Activated T-cell treated with anti-CD3 and anti-CD28 coated beads, Interleukin-2, amount 50 U/mL, for 1 hour (primary cell): Measurements from ENCODE around the gene ZNF624.
A peak's percentile ranks its signal among the peaks of the same experiment; 100 is the strongest.
"Not testable (repeated sequence)": the region's sequence is repeated elsewhere in the genome, so short reads cannot be mapped to it uniquely, and the experiment has no call there.

Experiments
- DNase-seq: peaks from one replicate; pipeline ENCODE4 v3.0.0-alpha.2; 2020

ZNF624 gene

DNA sequence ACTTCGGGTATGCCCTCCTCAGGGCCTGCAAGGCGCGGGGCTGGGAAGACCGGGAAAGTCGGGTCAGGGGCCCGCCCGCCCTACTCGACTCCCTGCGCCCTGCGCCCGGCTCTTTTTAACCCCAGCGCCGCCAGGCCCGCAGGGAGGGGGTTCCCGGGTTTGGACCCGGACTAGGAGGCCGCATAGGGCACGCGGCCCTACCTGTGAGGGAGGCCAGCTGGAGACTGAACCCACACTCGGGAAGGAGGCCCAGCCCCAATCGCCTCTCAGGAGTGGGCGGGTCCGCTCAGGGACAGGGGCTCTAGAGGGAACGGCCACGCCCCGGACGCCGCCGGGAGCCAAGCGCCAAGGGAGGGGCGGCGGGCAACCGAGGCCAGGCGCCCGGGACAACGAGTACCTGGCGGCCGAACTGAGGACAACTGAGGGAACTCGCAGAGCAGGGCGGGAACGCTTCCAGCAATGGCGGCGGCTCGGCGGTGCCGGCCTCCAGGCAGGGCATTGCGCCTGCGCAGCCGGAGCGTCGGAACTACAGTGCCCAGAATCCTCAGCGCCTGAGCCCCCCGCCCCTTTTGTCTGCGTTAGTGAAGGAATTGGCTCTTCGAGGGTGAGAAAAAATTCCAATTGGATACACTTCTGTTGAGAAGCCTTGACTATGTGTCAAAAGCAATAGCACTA is at the start of gene ZNF624:
Gene ZNF624 (minus strand): TSS at position 484 of the 675 bp plus-strand sequence.
- DNase-seq, result peak; percentile 88

DNA sequence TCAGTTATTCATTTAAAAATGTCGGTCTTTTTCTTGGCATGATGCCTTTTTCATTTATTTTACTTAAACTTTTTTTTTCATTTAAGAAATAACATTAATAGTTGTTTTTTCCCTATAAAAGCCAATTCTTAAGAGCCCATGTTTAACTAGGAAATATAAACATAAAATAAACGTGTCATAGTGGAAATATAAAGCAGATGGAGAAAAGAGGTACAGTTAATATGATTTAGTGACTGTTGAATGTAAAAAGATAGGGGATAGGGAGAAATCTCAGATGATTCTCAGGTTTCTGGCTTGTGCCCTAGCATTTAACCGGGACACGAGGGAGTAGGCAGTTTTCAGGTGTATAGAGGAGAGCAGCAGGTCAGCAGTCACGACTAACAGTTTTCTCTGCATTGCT is 44.0 kb upstream of the ZNF624 start:
- not testable (repeated sequence) for DNase-seq

DNA sequence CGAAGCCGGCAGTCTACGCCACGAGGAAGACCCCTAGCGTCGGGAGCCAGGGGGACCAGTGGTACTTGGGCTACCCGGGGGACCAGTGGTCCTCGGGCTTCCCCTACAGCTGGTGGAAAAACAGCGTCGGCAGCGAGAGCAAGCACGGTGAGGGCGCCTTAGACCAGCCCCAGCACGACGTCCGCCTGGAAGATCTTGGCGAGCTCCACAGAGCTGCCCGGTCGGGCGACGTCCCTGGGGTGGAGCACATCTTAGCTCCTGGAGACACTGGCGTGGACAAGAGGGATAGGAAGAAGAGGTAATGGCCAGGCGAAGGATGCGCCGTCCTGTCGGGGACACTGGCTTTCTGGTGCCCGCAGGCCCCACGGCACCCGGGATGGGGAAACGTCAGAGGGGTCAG is 36.8 kb upstream of the ZNF624 start:
- not testable (repeated sequence) for DNase-seq

DNA sequence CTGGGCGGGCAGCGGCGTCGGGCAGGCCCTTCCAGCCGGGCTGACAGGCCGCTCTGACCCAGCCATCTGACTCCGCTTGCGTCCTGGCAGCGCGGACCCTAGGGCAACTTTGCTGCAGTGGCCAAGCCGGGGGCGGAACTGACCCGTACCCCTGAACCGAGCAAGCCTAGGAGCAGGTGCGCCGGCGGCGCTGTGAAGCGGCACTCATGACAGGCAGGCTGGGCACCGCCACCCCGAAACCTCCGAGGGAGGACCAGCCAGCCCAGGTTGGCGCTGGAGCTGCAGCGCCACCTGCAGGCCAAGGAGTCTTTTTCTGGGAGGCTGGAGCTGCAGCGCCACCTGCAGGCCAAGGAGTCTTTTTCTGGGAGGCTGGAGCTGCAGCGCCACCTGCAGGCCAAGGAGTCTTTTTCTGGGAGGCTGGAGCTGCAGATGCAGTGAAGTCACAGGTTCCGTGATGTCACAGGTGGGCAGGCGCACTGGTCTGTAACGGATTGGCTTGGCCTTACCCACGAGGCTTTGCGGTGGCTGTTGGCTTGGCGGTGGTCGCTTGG is 36.2 kb upstream of the ZNF624 start, which contains the start of gene CCDC144A:
Gene CCDC144A (plus strand): TSS at position 511 of the 551 bp plus-strand sequence. CDS start 160 bp downstream, outside the sequence.
- peak; percentile 49 for DNase-seq

DNA sequence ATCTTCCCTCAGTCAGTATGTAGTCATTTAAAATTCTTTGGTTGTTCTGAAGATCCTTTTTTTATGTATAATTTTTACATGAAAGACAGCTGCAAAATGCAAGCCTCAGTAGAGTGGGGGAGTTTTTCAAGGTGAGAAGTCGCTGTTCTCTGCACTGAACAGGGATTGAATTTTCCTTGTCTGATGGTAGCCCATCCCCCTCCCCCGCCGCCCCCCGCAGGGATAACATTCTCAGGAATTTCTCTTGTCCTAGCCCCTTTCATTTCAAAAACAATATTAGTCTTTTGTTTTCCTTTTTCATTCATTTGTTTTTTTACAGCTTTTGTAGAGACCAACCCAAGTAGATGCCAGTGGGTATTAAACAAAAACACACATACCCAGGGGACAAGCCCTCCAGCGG is 33.5 kb upstream of the ZNF624 start:
- not testable (repeated sequence) for DNase-seq

DNA sequence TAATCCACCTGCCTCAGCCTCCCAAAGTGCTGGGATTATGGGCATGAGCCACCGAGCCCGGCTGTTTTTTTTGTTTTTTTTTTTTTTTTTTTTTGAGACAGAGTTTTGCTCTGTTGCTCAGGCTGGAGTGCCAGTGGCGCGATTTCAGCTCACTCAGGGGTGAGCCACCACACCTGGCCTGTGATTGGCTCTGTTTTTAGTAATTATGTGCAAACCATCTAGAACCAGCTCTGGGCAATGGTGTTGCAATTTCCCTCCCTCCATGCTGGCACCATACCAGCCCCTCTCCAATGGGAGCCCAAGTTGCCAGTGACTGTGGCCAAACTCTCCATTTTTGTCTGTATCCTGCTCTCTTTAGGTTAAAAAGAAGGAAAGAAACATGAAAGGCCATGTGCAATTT is 32.4 kb upstream of the ZNF624 start:
- not testable (repeated sequence) for DNase-seq

DNA sequence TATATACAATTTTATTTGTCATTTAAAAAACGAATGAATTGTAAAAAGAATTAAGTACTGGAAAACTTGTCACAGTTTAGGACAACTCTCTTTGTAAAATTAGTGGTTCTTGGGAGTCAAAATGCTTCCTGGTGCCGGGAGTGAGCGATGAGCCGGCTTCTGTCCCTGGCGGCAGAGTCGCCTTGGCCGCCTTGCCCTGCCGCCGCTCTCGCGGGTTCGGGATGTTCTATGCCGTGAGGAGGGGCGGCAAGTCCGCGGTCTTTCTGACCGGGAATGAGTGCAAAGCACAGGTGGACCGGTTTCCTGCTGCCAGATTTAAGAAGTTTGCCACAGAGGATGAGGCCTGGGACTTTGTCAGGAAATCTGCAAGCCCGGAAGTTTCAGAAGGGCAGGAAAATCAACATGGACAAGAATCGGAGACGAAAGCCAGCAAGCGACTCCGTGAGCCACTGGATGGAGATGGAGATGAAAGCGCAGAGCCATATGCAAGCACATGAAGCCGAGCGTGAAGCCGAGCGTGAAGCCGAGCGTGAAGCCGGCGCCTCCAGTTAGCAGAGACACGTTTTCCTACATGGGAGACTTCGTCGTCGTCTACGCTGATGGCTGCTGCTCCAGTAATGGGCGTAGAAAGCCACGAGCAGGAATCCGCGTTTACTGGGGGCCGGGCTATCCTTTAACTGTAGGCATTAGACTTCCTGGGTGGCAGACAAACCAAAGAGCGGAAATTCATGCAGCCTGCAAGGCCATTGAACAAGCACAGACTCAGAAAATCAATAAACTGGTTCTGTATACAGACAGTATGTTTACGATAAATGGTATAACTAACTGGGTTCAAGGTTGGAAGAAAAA is 29.9 kb upstream of the ZNF624 start:
- not testable (repeated sequence) for DNase-seq

DNA sequence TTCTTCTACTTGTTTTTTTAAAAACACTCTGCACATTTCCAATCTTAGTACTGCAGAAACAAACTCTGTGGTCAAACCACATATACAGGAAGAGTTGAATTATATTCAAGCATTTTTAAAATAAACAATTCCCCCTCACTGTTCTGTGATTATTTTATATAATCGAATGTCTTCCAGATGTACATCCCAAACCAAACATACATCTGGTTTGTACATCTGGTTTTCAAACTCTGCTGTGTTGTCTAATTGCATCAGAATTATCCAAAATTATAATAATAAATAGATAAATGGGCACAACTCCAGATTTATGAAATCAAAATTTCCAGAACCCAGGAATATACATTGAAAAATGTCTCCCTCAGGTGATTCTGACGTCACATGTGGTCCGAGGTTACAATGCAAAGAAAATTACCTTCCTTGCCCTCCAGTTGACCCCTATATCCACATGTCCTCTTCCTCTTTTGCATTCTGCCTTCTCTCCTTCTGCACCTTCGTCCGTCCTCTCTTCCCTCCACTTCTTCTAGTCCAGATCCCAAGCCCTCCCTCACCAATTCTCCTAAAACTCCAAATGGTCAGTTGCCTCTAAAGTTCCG is 23.1 kb upstream of the ZNF624 start:
- no peak for DNase-seq

DNA sequence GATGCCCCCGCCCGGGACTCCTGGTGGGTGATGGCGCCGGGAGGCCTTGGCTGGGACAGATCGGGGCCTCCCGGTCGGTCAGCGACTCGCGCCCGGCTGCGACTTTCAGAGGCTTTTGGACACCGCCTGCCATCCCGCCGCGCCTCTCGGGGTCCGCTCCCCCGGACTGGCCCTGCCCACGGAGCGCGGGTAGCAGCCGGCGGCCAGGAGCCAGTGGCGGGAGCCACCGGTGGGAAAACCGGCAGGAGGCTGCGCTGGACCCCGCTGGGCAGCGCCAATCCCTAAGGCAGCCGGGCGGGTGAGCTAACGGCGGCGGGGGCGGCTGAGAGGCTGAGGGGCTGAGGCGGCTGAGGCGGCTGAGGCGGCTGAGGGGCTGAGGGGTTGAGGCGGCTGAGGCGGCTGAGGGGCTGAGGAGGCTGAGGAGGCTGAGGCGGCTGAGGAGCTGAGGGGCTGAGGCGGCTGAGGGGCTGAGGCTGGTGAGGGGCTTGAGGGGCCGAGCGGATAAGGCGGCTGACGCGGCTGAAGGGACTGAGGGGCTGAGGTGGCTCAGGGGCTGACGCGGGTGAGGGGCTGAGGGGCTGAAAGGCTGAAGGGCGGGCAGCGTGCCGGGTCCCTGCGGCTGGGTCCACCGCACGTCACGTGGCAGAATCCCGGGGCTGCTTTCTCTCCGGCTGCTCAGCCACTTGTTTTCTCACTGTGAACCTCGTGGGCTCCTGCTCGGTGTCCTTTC is 13.4 kb upstream of the ZNF624 start:
- not testable (repeated sequence) for DNase-seq

DNA sequence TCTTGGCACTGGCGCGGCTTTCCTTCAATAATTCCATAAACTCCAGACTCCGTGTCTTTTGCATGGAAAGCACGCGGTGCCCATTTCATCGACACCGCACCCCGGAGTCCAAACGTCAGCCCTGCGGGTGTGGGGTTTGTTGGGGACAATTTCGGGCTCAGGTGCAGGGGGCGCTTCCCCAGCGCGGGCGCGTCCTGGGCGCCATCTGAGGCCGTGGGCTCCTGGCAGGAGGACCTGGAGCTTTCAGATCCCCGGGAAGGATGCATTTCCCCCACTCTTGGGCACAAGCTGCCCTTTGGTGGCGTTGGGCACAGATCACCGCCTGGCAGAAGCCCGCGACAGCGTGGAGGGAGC is 12.9 kb upstream of the ZNF624 start:
- DNase-seq, result not testable (repeated sequence)

DNA sequence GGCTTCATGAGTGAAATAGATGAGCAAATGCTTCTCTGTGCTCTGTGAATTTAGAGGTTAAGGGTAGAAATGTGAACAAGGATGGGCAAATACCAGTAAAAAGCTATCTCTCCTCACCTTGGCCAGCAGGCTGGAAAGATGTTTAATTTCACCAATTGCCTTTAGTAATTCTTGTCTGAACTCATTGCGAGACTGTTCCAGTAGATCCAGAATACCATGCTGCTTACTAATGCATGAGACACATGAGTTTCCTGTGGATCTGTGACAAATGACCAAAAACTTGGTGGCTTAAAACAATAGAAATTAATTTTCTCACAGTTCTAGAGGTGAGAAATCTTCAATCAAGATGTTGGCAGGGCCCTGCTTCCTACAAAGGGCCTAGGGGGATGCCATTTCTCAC is 9.3 kb upstream of the ZNF624 start:
- DNase-seq, result no peak

DNA sequence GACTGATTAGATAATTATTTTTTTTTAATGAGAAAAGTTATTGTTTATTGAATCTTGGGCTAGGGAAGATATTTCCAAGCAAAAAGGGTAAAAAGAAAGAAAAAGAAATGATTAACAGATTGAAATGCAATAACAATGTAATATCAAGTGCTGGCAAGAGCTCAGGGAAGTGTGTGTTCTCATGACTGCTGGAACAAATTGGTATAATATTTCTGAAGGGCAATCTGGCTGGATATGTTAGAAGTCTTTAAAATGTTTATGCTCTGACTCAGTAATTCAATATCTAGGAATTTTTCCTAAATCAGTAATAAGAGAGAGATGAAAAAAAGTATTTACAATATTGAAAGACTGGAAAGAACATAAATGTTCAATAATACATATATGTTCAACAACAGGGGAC is 7.6 kb upstream of the ZNF624 start:
- no peak for DNase-seq

DNA sequence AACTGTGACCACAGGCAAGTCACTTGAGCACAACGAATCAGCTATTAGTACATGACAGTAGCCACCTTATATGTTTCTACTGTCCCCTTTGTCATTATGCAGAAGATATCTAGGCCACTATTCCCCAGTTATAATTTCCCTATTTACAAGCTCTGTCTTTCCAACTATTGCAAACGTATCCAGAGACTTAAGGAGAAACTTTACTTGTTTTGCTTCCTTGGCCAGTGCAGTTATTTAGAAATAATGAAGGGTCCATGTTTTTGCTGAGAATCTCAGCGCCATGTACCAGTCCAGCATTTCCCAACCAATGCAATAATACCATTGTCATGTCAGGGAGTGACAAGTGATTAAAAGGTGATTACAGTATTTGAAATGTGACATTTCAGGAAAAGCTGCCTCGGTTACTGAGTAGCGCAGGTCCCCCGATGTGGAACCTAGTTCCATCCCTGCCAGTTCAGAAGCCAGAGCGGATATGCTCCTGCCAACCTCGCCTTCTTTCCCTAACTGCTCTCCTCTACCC is 743 bp downstream of the ZNF624 start:
- DNase-seq, result no peak

DNA sequence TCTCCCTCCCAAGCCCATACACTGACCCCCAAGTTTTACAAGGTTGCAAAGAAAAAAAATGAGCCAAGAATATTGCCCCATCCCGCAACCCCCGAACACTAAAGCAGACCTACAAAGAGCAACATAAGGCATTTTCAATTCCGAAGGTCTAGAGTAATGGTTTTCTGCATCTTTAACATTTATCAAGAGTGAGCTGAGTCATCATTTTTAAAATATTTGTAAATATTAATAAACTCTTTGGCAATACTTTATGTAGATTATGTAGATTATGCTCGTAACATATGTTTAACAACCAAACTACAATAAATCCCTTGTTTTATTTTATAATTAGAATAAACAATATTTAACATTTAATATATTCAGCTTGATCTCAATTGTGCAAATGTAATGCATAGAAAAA is 1.4 kb downstream of the ZNF624 start:
- no peak for DNase-seq

DNA sequence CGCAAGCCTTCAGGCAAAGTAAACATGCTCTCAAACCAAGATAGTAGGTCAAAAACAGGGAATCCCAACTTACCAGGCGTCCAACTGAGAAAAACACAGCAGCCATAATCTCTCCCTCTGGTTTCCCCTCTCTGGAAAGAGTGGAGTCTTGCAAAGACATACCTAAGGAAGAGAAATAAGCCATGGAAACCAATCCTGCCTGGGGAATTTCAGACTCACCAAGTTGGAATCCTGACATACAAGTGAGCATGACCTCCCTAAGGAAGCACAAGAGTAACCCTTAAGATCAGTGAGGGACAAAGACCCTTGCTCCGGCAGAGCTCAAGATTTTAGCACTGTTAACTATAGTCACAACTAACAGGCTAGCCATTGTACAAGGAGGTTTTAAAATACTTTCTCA is 4.1 kb downstream of the ZNF624 start:
- DNase-seq, result no peak

DNA sequence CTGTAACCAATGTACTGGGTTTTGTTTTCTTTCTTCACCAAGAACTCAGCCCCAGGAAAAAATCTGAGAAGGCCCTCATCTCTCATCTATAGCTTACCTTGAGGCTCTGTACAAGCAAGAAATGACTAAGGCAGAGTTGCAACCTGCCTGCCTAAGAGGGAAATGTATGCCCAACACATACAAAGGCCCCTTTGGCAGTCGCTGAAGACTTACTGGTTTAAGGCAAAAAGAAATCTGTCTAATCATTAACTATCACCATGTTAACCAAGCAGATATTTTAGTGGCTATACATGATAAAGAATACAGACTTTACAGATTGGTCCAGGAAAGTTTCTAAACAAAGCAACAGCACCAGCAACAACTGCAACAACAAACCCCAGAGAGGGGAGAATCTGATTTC is 14.2 kb downstream of the ZNF624 start:
- DNase-seq, result no peak

DNA sequence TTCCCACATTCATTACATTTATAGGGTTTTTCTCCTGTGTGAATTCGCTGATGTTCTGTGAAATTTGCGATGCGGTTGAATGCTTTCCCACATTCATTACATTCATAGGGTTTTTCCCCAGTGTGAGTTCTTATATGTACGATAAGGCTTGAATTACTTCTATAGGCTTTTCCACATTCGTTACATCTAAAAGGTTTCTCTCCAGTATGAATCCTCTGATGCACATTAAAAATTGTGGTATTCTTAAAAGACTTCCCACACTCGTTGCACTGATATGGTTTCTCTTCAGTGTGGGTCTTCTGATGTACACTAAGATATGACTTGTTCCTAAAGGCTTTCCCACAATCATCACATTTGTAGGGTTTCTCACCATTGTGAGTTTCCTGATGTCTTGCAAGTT is 30.4 kb downstream of the ZNF624 start:
- DNase-seq, result no peak

DNA sequence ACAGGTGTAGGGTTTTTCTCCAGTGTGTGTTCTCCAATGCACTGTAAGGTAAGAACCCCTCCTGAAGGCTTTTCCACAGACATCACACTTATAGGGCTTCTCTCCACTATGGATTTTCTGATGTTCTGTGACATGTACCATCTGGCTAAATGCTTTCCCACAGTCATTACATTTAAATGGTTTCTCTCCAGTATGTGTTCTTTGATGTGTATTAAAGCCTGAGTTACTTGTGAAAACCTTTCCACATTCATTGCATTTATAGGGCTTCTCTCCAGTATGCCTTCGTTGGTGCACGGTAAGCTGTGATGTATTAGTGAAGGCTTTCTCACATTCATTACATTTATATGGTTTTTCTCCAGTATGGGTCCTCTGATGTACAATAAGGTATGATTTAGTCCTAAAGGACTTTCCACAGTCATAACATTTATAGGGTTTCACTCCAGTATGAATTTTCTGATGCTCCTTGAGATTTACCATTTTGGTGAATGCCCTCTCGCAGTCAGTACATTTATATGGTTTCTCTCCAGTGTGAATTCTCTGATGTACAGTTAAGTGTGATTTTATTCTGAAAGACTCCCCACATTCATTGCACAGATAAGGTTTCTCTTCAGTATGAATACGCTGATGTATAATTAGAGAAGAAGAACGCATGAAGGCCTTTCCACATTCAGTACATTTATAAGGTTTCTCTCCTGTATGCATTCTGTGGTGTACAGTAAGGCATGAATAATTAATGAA is 30.9 kb downstream of the ZNF624 start:
- no peak for DNase-seq

DNA sequence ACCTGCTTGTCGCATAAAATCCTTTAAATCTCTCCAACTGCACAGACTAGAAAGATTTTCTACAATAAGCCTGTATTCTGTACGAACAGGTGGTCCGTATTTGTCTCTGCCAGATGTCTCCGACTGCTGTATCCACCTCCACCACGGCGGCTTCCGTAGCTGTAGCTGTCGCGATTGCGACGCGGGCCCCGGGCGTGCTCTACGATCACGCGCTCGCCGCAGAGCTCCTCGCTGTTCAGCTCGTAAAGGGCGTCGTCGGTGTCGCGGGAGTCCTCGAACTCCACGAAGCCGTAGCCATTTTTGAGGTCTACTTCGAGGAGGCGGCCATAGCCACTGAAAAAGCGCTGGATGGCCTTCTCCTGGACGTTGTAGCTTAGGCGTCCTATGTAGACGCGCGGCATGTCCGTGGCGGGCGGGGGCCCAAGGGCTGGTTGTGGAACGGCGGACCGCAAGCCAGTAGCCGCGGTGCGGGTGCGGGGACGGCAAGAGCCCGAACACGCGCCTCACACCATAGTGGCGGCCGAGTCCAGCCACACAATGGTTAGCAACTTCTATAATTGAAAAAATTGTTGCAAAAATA is 36.1 kb downstream of the ZNF624 start:
- no peak for DNase-seq

DNA sequence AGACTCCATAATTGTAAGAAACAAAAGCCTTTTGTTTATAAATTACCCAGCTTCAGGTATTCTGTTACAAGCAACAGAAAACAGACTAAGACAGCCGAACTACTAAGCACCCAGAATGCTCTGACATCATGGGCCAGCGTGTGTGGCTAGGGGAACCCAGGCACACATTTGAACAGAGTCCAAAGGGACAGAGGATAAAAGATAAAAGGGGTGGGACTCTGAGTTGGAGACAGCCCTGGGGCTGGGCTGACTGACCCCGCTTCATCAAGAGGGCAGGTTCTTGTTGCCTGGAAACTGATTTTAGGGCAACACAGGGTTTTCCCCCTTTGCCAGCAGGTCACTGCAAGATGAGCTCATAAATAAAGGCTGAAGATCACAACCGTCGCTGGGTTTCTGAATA is 54.1 kb downstream of the ZNF624 start:
- DNase-seq, result no peak

DNA sequence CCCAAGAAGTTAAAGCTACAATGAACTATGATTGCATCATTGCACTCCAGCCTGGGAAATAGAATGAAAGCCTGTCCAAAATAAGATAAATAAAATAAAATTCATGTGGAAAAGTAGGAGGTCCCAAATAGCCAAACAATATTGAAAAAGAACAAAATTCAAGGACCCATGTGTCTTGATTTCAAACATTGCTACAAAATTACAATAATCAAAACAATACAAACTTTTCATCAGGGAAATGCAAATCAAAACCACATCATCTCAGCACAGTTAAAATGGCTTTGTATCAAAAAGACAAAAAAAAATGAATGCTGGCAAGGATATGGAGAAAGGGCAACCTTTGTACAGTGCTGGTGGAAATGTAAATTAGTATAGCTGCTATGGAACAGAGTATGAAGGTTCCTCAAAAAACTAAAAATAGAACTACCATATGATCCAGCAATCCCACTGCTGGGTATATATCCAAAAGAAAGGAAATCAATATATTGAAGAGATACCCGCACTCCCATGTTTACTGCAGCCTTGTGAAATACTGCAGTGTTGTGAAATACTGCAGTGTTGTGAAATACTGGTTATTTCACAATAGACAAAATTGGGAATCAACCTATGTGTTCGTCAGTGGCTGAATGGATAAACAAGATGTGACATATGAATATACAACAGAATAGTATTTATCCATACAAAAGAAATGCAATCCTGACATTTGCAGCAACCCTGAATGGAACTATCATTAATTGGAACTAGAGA is 60.1 kb downstream of the ZNF624 start:
- no peak for DNase-seq
